GM12891 (cell line): ENCODE results near the gene OR5H6.

ENCODE experiments used
- POLR2A ChIP-seq: IDR thresholded peaks from 2 replicates; pipeline ENCODE4 v1.6.1; 2011; ENCODE audit warnings: low read depth, low read length, control low read depth
- POLR2AphosphoS5 ChIP-seq: IDR thresholded peaks from 2 replicates; pipeline ENCODE4 v1.6.1; 2011; ENCODE audit warnings: low read depth, low read length, control low read depth

- no peak for TF ChIP-seq POLR2A
- no peak for TF ChIP-seq POLR2AphosphoS5
Measured at GRCh38 chr3:98263944-98264343, at the start of gene OR5H6.
